NCI-H1105 treated with DMSO at 0.1 percent for 48 hours (cell line): ENCODE data around the gene RTL10.

Experiments used
- DNase-seq: peaks from one replicate; lab custom pipeline; 2025; lab: John Stamatoyannopoulos, UW

Gene RTL10

GRCh38 chr22:19854778-19855503 lies at the start of gene RTL10, which contains the start of gene GNB1L:
Gene RTL10, minus strand, starts transcription at chr22:19854874. Its CDS starts 2,613 bp downstream, at chr22:19852261.
Gene GNB1L, minus strand, starts transcription at chr22:19854874. Its CDS starts 33,519 bp downstream, at chr22:19821355.
- DNase-seq: peak; percentile 94

- no peak for DNase-seq
Measured at GRCh38 chr22:19904174-19904856, 49.6 kb upstream of the RTL10 start.

- no peak for DNase-seq
Measured at GRCh38 chr22:19903513-19903912, 48.8 kb upstream of the RTL10 start.

GRCh38 chr22:19903031-19903430 lies 48.4 kb upstream of the RTL10 start:
- no peak for DNase-seq

- peak; percentile 32 for DNase-seq
Measured at GRCh38 chr22:19902245-19902715, 47.6 kb upstream of the RTL10 start.

GRCh38 chr22:19901577-19902244 lies 47.0 kb upstream of the RTL10 start:
- no peak for DNase-seq

GRCh38 chr22:19900707-19901436 lies 46.2 kb upstream of the RTL10 start:
- DNase-seq: no peak

GRCh38 chr22:19898831-19899567 lies 44.3 kb upstream of the RTL10 start:
- DNase-seq: no peak

- DNase-seq: no peak
Measured at GRCh38 chr22:19898145-19898544, 43.5 kb upstream of the RTL10 start.

- no peak for DNase-seq
Measured at GRCh38 chr22:19897726-19898125, 43.1 kb upstream of the RTL10 start.

- DNase-seq: no peak
Measured at GRCh38 chr22:19896665-19897355, 42.1 kb upstream of the RTL10 start.

- no peak for DNase-seq
Measured at GRCh38 chr22:19895160-19895849, 40.6 kb upstream of the RTL10 start.

- DNase-seq: no peak
Measured at GRCh38 chr22:19893363-19893762, 38.7 kb upstream of the RTL10 start.

- no peak for DNase-seq
Measured at GRCh38 chr22:19892925-19893324, 38.3 kb upstream of the RTL10 start.

GRCh38 chr22:19892257-19892879 lies 37.7 kb upstream of the RTL10 start:
- DNase-seq: peak; percentile 61

- DNase-seq: peak; percentile 85
Measured at GRCh38 chr22:19891317-19892256, 36.9 kb upstream of the RTL10 start.

- DNase-seq: no peak
Measured at GRCh38 chr22:19890502-19891316, 36.0 kb upstream of the RTL10 start.

GRCh38 chr22:19889951-19890350 lies 35.3 kb upstream of the RTL10 start:
- DNase-seq: no peak
